DND-41 (cell line): ENCODE results near the gene TP53I11.

Source experiments
- EZH2 ChIP-seq: IDR thresholded peaks from 3 replicates; pipeline ENCODE4 v1.6.1; 2012; ENCODE audit warnings: borderline replicate concordance, low read depth, mild to moderate bottlenecking, moderate library complexity, low read length, inconsistent platforms; ENCODE audit not compliant: severe bottlenecking
- TF ChIP-seq, protein P1 (sequence below): IDR thresholded peaks from 2 replicates; pipeline ENCODE4 v1.5.1; 2012; ENCODE audit warnings: borderline replicate concordance, low read length, moderate library complexity, mild to moderate bottlenecking; ENCODE audit not compliant: poor library complexity, severe bottlenecking; ENCODE audit errors: extremely low read depth

DNA sequence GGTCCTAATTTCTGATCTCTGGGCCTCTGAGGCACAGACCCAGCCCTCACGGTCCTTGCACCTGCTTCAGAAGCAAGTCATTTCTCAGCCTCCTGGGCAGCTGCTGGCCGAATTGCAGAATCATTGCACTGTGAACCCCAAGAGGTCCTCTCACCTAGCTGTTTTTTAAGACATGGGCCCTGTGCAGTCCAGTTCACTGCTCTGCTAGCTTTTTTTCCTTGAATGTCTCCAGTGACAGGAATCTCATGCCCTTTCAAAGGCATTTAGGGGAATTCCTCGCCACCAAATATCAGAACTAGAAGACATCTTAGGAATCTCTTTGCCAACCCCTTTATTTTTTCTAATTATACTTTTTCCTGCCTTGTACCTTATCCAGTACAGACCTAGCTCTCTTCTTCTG, 35.6 kb upstream of the TP53I11 start:
- TF ChIP-seq, protein P1, sequence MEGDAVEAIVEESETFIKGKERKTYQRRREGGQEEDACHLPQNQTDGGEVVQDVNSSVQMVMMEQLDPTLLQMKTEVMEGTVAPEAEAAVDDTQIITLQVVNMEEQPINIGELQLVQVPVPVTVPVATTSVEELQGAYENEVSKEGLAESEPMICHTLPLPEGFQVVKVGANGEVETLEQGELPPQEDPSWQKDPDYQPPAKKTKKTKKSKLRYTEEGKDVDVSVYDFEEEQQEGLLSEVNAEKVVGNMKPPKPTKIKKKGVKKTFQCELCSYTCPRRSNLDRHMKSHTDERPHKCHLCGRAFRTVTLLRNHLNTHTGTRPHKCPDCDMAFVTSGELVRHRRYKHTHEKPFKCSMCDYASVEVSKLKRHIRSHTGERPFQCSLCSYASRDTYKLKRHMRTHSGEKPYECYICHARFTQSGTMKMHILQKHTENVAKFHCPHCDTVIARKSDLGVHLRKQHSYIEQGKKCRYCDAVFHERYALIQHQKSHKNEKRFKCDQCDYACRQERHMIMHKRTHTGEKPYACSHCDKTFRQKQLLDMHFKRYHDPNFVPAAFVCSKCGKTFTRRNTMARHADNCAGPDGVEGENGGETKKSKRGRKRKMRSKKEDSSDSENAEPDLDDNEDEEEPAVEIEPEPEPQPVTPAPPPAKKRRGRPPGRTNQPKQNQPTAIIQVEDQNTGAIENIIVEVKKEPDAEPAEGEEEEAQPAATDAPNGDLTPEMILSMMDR, result no peak
- no peak for TF ChIP-seq EZH2
